GM12878 (cell line): Measurements from ENCODE around the gene CCL20. TPM values are rescaled to one million over a fixed set of nuclear protein-coding genes. Genes with fewer than 3 reads are reported as not detected.
"Not testable (repeated sequence)": the region's sequence is repeated elsewhere in the genome, so short reads cannot be mapped to it uniquely, and the experiment has no call there.

Experiments used
- ATAC-seq: fragments of 200-7000 bp; cut with Tn5 transposase; 3 replicates; pipeline ENCODE4 v1.9.1; 2020; ENCODE audit warnings: mild to moderate bottlenecking, moderate library complexity
- BruUV-seq: library from RNA; stranded (reverse); fragments of 400-500 nt; replicated peaks from 2 replicates; lab custom pipeline; 2021; lab: Mats Ljungman, UMichigan
- CTCF ChIA-PET: fragments of 300-600 bp; sonication (Branson Sonifier 250); formaldehyde crosslinking; extraction: SDS; loops from one replicate; lab custom pipeline; 2021; ENCODE audit warnings: inconsistent platforms; lab: Yijun Ruan, JAX
- POLR2A ChIA-PET: fragments of 350-600 bp; formaldehyde crosslinking; extraction: SDS; loops from one replicate; lab custom pipeline; 2021; ENCODE audit warnings: inconsistent platforms; lab: Charles Lee
- RAD21 ChIA-PET: fragments of 300-600 bp; sonication (Branson Sonifier 250); formaldehyde crosslinking; loops from one replicate; lab custom pipeline; 2023; ENCODE audit warnings: antibody characterized with exemption; ENCODE audit not compliant: unreplicated experiment; lab: Charles Lee
- SMC1A ChIA-PET: fragments of 300-600 bp; sonication (Branson Sonifier 250); formaldehyde crosslinking; loops from one replicate; lab custom pipeline; 2023; ENCODE audit not compliant: unreplicated experiment, uncharacterized antibody; lab: Charles Lee
- DNase-seq: peaks from one replicate; pipeline ENCODE4 v3.0.0-alpha.2; 2011; ENCODE audit warnings: low read depth, low spot score
- FAIRE-seq: peaks from 3 replicates; lab custom pipeline; 2011; peaks lifted over from hg19 to GRCh38; lab: Jason Lieb, UNC
- H2AFZ ChIP-seq: 2 replicates; pipeline ENCODE4 v1.6.0; 2011; ENCODE audit warnings: low read depth, low read length, control low read depth; ENCODE audit not compliant: control insufficient read depth
- H3K27ac ChIP-seq: 2 replicates; pipeline ENCODE4 v1.5.1; 2011; ENCODE audit warnings: control low read depth; ENCODE audit not compliant: control insufficient read depth, insufficient read depth
- H3K27me3 ChIP-seq, 2 experiments: replicated peaks in 1 of 2; 2 replicates each; pipeline versions ENCODE4 v1.6.0 to v1.6.1; 2011; ENCODE audit warnings: low read length in 1 of 2; ENCODE audit not compliant: control insufficient read depth in 2 of 2, insufficient read depth in 2 of 2
- H3K36me3 ChIP-seq, 2 experiments: 2 replicates each; pipeline ENCODE4 v1.5.1; 2011; ENCODE audit warnings: low read length in 1 of 2; ENCODE audit not compliant: control insufficient read depth in 2 of 2, insufficient read depth in 2 of 2
- H3K4me1 ChIP-seq: 2 replicates; pipeline ENCODE4 v1.6.1; 2011; ENCODE audit warnings: mild to moderate bottlenecking, low read length, moderate library complexity, mixed read lengths; ENCODE audit not compliant: control insufficient read depth, insufficient read depth
- H3K4me2 ChIP-seq: 2 replicates; pipeline ENCODE4 v1.6.0; 2011; ENCODE audit warnings: control low read depth; ENCODE audit not compliant: control insufficient read depth, insufficient read depth
- H3K4me3 ChIP-seq: fragments of 200-600 bp; sonication (generic); 2 replicates; pipeline ENCODE4 v1.5.1; 2016
- H3K79me2 ChIP-seq: 2 replicates; pipeline ENCODE4 v1.6.0; 2011; ENCODE audit warnings: low read length; ENCODE audit not compliant: control insufficient read depth, insufficient read depth
- H3K9ac ChIP-seq: 2 replicates; pipeline ENCODE4 v1.8.0; 2011; ENCODE audit warnings: low read length, control low read depth, mixed read lengths; ENCODE audit not compliant: control insufficient read depth, insufficient read depth
- H3K9me3 ChIP-seq: replicated peaks from 3 replicates; pipeline ENCODE4 v1.5.1; 2011; ENCODE audit warnings: mild to moderate bottlenecking, low read length; ENCODE audit not compliant: control insufficient read depth, insufficient read depth
- H4K20me1 ChIP-seq: 2 replicates; pipeline ENCODE4 v1.6.0; 2011; ENCODE audit not compliant: control insufficient read depth, insufficient read depth
- ATF7 ChIP-seq: fragments of 450-650 bp; IDR thresholded peaks from 2 replicates; pipeline ENCODE4 v1.6.1; 2016; ENCODE audit warnings: low read depth, mild to moderate bottlenecking
- CREM ChIP-seq: IDR thresholded peaks from 2 replicates; pipeline ENCODE4 v1.6.1; 2014; ENCODE audit warnings: antibody characterized with exemption, low read depth
- DPF2 ChIP-seq: fragments of 450-650 bp; IDR thresholded peaks from 2 replicates; pipeline ENCODE4 v1.6.1; 2017; ENCODE audit warnings: mild to moderate bottlenecking
- GATAD2B ChIP-seq: fragments of 450-650 bp; conservative IDR thresholded peaks from 2 replicates; pipeline ENCODE4 v1.6.1; 2017; ENCODE audit warnings: low read depth, mild to moderate bottlenecking, moderate library complexity
- IKZF1 ChIP-seq: fragments of 450-650 bp; conservative IDR thresholded peaks from 2 replicates; pipeline ENCODE4 v1.6.1; 2017; ENCODE audit warnings: antibody characterized with exemption, mild to moderate bottlenecking
- IKZF2 ChIP-seq, 2 experiments: fragments of 450-650 bp; IDR thresholded peaks; 2 replicates each; pipeline ENCODE4 v1.6.1; 2017; ENCODE audit warnings: mild to moderate bottlenecking in 2 of 2, moderate library complexity in 2 of 2
- MEF2B ChIP-seq: fragments of 450-650 bp; IDR thresholded peaks from 2 replicates; pipeline ENCODE4 v1.6.1; 2018; ENCODE audit warnings: mild to moderate bottlenecking, moderate library complexity; ENCODE audit not compliant: partially characterized antibody, poor library complexity, severe bottlenecking
- NR2C1 ChIP-seq: fragments of 450-650 bp; IDR thresholded peaks from 2 replicates; pipeline ENCODE4 v1.6.1; 2017; ENCODE audit warnings: antibody characterized with exemption, mild to moderate bottlenecking, moderate library complexity
- NR2F1 ChIP-seq: fragments of 450-650 bp; conservative IDR thresholded peaks from 2 replicates; pipeline ENCODE4 v1.6.1; 2017; ENCODE audit warnings: mild to moderate bottlenecking
- RELA ChIP-seq: fragments of 450-650 bp; IDR thresholded peaks from 2 replicates; pipeline ENCODE4 v1.8.0; 2014; ENCODE audit warnings: borderline replicate concordance; ENCODE audit not compliant: partially characterized antibody
- RUNX3 ChIP-seq: IDR thresholded peaks from 2 replicates; pipeline ENCODE4 v1.6.1; 2012; ENCODE audit warnings: low read length, inconsistent platforms
- WGBS: methylation state at CpG from one replicate; pipeline ENCODE4 v1.1.6; 2016; ENCODE audit warnings: low lambda C conversion rate; ENCODE audit not compliant: insufficient replicate concordance, insufficient coverage; ENCODE audit errors: missing lambda C conversion rate; 5-methylcytosine and 5-hydroxymethylcytosine counted together
- in situ Hi-C: fragments of 300-500 bp; cut with MboI; formaldehyde crosslinking; loops from 9 replicates; pipeline ENCODE4 v1.14.3; 2018; ENCODE audit warnings: mixed read lengths
- intact Hi-C: fragments of 100-400 bp; cut with micrococcal nuclease; formaldehyde crosslinking; loops from one replicate; pipeline ENCODE4 v1.14.2; 2022; ENCODE audit not compliant: unreplicated experiment
- polyA plus RNA-seq, 11 experiments: library from polyadenylated mRNA; depleted of rRNA in 4 of 11; unstranded in 6 of 11; stranded (reverse) in 5 of 11; fragments of >200 nt; fragmentation: Nextera tagmentation in 4 of 11; fragmentation: Illumina TruSeq in 1 of 11; extraction: Ambion mirVana in 4 of 11; extraction: Trizol in 1 of 11; gene quantifications; 1 replicate in 1 of 11; 2 replicates in 10 of 11; pipeline versions ENCODE4 v1.2.1 to v1.2.3, GENCODE V29; 2011 to 2016; ENCODE audit warnings: inconsistent platforms in 2 of 11, missing spikeins in 2 of 11, low read depth in 1 of 11
- total RNA-seq, 4 experiments: library from RNA; depleted of rRNA in 3 of 4; stranded (reverse); fragments of >200 nt in 3 of 4; fragmentation: Illumina TruSeq in 1 of 4; extraction: Trizol in 1 of 4; gene quantifications; 2 replicates each; pipeline versions ENCODE4 v1.2.1 to v1.2.3, GENCODE V29; 2013 to 2021
- TF ChIP-seq, protein P1 (sequence below): fragments of 450-650 bp; IDR thresholded peaks from 2 replicates; pipeline ENCODE4 v1.6.1; 2017; ENCODE audit warnings: mild to moderate bottlenecking, low read depth, inconsistent platforms; ENCODE audit not compliant: poor library complexity, severe bottlenecking
- TF ChIP-seq, protein P2 (sequence below): fragments of 450-650 bp; IDR thresholded peaks from 2 replicates; pipeline ENCODE4 v1.6.1; 2017; ENCODE audit warnings: mild to moderate bottlenecking, moderate library complexity
- TF ChIP-seq, protein P3 (sequence below): IDR thresholded peaks from 2 replicates; pipeline ENCODE4 v1.6.1; 2012; ENCODE audit warnings: low read length, inconsistent platforms

Gene CCL20
- total and polyA plus RNA-seq, 10 of the 15 experiments (the other 5 are each of a cell fraction or from before 2014, with no cell fraction given) = 5.5 to 35.7 (median 15.6) TPM

DNA sequence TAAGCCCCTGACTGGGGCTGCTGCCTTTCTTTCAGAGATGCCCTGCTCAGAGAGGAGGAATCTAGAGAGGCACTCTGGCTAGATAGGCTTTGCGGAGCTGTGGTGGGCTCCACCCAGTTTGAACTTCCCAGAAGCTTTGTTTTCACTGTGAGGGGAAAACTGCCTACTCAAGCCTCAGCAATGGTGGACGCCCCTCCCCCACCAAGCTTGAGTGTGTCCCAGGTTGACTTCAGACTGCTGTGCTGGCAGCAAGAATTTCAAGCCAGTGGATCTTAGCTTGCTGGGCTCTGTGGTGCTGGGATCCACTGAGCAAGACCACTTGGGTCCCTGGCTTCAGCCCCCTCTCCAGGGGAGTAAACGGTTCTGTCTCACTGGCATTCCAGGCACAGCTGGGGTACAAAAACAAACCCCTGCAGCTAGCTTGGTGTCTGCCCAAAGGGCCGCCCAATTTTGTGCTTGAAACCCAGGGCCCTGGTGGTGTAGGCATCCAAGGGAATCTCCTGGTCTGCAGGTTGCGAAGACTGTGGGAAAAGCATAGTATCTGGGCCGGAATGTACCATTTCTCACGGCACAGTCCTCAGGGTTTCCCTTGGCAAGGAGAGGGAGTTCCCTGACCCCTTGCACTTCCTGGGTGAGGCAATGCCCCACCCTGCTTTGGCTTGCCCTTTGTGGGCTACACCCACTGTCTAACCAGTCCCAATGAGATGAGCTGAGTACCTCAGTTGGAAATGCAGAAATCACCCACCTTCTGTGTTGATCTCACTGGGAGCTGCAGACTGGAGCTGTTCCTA lies 25.9 kb downstream of the CCL20 start:
- POLR2A ChIA-PET = interaction anchor here (1.0 to 1.1 kb wide), 2 partner anchors 13 to 23 kb away, joined by 3 read pairs; no protein-coding TSS in a partner anchor
- H4K20me1 ChIP-seq, H3K4me2 ChIP-seq, DNase-seq, H3K9me3 ChIP-seq, H3K9ac ChIP-seq, in situ Hi-C loops, FAIRE-seq, H3K27me3 ChIP-seq, BruUV-seq, H3K79me2 ChIP-seq, H3K36me3 ChIP-seq, H3K4me1 ChIP-seq, H2AFZ ChIP-seq, H3K4me3 ChIP-seq: not testable (repeated sequence)
- ATAC-seq = peak; percentile 85
- peak overlapping the region; percentile 4; the same call in 1 of the 2 replicates for H3K27ac ChIP-seq
- CTCF ChIA-PET = interaction anchor here (1.1 to 3.6 kb wide), 6 partner anchors 15 to 74 kb away, joined by 3 to 11 read pairs (median 4); no protein-coding TSS in a partner anchor
- intact Hi-C loops = loop anchor here (10.0 kb wide), 1 partner anchor 515 kb away; the partner anchor contains the start of gene MFF
- SMC1A ChIA-PET = interaction anchor here (0.7 to 2.2 kb wide), 6 partner anchors 9 to 56 kb away, joined by 3 to 8 read pairs (median 4); no protein-coding TSS in a partner anchor
- RAD21 ChIA-PET = interaction anchor here (1.1 to 1.8 kb wide), 5 partner anchors 14 to 73 kb away, joined by 3 to 11 read pairs (median 5); no protein-coding TSS in a partner anchor
- WGBS = 20% methylated on average over 7 of the region's 7 CpGs
- 0 out of 2 replicates have a peak, but pooled peaks have one; percentile 30 for TF ChIP-seq DPF2
- TF ChIP-seq NR2F1 = peak; percentile 84
- peak; percentile 49; the same call in 1 of the 2 replicates for TF ChIP-seq NR2C1
- TF ChIP-seq MEF2B = peak; percentile 42
- TF ChIP-seq, protein P1, sequence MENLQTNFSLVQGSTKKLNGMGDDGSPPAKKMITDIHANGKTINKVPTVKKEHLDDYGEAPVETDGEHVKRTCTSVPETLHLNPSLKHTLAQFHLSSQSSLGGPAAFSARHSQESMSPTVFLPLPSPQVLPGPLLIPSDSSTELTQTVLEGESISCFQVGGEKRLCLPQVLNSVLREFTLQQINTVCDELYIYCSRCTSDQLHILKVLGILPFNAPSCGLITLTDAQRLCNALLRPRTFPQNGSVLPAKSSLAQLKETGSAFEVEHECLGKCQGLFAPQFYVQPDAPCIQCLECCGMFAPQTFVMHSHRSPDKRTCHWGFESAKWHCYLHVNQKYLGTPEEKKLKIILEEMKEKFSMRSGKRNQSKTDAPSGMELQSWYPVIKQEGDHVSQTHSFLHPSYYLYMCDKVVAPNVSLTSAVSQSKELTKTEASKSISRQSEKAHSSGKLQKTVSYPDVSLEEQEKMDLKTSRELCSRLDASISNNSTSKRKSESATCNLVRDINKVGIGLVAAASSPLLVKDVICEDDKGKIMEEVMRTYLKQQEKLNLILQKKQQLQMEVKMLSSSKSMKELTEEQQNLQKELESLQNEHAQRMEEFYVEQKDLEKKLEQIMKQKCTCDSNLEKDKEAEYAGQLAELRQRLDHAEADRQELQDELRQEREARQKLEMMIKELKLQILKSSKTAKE = peak; percentile 31
- TF ChIP-seq IKZF1 = peak; percentile 75
- peak; percentile 19; the same call in 1 of the 2 replicates for TF ChIP-seq CREM
- TF ChIP-seq IKZF2 (IDR thresholded peaks at IDR 0.05) = peak; percentile 36 to 48; a peak in 2 of 4 replicates
- peak; percentile 67 for TF ChIP-seq GATAD2B
- TF ChIP-seq, protein P2, sequence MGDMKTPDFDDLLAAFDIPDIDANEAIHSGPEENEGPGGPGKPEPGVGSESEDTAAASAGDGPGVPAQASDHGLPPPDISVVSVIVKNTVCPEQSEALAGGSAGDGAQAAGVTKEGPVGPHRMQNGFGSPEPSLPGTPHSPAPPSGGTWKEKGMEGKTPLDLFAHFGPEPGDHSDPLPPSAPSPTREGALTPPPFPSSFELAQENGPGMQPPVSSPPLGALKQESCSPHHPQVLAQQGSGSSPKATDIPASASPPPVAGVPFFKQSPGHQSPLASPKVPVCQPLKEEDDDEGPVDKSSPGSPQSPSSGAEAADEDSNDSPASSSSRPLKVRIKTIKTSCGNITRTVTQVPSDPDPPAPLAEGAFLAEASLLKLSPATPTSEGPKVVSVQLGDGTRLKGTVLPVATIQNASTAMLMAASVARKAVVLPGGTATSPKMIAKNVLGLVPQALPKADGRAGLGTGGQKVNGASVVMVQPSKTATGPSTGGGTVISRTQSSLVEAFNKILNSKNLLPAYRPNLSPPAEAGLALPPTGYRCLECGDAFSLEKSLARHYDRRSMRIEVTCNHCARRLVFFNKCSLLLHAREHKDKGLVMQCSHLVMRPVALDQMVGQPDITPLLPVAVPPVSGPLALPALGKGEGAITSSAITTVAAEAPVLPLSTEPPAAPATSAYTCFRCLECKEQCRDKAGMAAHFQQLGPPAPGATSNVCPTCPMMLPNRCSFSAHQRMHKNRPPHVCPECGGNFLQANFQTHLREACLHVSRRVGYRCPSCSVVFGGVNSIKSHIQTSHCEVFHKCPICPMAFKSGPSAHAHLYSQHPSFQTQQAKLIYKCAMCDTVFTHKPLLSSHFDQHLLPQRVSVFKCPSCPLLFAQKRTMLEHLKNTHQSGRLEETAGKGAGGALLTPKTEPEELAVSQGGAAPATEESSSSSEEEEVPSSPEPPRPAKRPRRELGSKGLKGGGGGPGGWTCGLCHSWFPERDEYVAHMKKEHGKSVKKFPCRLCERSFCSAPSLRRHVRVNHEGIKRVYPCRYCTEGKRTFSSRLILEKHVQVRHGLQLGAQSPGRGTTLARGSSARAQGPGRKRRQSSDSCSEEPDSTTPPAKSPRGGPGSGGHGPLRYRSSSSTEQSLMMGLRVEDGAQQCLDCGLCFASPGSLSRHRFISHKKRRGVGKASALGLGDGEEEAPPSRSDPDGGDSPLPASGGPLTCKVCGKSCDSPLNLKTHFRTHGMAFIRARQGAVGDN = 0 out of 2 replicates have a peak, but pooled peaks have one; percentile 37
- TF ChIP-seq RUNX3 = peak; percentile 16; the same call in 1 of the 2 replicates
- TF ChIP-seq ATF7 = peak; percentile 31; the same call in 1 of the 2 replicates
- TF ChIP-seq, protein P3, sequence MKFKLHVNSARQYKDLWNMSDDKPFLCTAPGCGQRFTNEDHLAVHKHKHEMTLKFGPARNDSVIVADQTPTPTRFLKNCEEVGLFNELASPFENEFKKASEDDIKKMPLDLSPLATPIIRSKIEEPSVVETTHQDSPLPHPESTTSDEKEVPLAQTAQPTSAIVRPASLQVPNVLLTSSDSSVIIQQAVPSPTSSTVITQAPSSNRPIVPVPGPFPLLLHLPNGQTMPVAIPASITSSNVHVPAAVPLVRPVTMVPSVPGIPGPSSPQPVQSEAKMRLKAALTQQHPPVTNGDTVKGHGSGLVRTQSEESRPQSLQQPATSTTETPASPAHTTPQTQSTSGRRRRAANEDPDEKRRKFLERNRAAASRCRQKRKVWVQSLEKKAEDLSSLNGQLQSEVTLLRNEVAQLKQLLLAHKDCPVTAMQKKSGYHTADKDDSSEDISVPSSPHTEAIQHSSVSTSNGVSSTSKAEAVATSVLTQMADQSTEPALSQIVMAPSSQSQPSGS = 0 out of 2 replicates have a peak, but pooled peaks have one; percentile 12
- peak; percentile 58 for TF ChIP-seq RELA
